SW480 (cell line): ENCODE results near the gene LRRC42.

ENCODE experiments used
- DNase-seq: peaks from one replicate; pipeline ENCODE4 v3.0.0-alpha.2; 2016; ENCODE audit warnings: low spot score

LRRC42 gene

GRCh38 chr1:54004481-54005049 lies 58.4 kb downstream of the LRRC42 start:
- DNase-seq, result no peak

DNA sequence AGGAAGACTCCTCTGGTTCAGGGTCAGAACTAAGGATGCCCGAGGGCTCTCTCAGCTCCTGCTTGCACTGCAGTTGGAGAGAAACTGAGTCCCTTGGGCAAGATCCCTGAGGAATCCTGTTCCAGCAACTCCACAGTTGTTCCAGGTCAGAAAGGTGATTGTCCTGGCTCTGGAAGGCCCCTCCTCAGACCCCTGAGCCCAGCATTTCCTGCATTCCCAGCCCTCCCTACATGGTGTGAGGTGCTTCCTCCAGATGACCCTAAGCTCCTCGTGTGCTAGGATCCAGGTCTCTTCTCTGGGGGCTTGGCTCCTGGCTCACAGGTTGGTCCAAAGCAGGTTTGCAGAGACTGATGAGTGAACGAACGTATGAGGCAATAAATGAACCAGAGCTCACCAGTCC lies 60.4 kb downstream of the LRRC42 start:
- DNase-seq, result no peak

DNA sequence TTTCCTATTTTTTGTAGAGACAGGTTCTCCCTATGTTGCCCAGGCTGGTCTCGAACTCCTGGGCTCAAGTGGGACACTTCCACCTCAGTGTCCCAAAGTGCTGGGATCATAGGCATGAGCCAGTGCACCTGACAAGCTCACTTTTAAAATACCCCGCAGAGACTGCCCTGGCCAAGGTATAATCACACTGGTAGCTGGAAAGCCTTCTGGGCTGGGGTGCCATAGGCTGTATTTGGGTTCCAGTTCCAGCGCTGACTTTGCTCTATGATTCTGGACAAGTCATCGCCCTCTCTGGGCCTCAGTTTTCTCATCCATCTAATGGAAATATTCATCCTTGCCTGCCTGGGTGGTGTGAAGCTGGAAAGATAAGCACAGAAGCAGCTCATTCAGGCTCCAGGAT lies 61.5 kb downstream of the LRRC42 start:
- DNase-seq, result no peak

DNA sequence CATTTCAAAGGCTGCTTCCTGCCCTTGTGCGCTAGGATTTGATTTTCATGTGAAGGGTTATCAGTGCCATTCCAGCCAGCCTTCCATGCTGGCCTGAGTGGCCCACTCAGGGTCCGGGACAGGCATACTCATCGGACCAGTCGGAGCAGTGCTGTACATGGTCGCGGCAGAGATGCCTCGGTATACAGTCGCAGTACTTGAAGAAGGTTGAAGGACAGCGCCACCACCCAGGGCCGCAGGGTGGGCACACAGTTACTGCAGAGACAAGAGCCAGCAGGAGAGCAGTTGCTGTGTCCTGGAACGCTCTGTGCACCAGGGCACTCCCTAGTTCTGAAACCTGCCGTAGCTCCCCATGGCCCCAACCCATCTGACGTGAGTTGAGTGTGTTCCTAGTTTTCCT lies 62.7 kb downstream of the LRRC42 start:
- no peak for DNase-seq

GRCh38 chr1:54009406-54009805 lies 63.3 kb downstream of the LRRC42 start:
- no peak for DNase-seq

DNA sequence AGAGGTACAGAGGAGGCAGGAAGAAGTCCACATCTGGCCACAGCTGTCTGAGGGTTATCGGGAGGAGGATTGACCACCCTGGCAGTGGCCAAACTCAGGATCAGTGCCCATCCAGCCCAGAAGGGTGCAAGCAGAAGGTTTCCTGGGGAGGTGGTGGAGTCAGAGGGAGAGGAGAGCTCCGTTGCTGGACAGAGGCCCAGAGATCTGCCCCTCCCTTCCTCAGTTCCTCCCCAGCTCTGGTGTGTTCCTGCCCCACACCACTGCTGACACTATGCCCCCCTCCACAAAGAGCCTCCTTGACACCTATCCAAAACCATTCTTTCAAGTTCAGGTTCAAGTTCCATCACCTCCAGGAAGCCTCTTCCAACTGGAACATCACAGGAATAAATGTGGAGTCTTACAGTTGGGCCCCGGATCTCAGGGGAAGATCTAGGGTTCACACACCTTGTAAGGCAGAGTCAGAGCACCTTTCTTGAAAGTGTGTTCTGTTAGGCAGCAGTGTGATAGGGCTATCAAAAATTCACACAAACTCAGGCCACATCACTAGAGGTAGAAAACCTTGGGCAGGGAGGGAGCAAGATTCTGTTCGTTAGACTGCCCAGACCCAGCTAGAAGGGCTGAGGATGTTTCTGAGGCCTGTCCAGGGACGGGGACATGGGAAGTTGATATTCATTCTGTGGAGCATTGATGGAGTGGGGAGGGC lies 64.4 kb downstream of the LRRC42 start:
- DNase-seq, result no peak

DNA sequence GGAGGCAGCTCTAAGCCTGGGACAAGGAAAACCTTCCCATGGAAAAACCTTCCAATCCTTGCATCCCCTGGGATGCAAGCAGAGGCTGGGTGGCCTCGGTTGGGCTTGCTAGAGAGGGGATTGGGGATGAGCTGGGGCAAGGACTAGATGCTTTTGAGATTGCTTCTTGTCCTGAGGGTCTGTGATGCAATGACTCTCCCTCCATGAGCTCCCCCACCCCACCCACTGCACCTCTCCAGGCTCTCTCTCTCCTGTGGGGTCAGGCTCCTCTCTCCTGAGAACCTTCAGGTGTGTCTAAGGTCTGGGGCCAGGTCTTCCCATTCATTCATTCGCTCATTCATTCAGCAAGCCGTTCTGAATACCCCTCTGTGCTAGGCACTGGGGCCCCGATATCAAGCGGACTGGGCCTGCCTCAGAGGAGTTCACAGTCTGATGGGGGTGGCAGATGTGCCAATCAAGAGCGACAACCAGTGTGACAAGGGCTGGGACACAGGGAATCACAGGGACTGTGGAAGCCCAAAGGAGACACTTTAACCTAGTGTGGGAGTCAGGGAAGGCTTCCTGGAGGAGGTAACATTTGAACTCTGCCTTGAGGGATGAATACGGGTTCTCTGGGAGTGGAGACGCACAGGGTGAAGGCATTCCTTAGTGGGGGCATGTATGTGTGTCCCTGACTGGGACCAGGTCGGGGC lies 65.3 kb downstream of the LRRC42 start:
- no peak for DNase-seq

GRCh38 chr1:54012008-54012325 lies 65.8 kb downstream of the LRRC42 start:
- no peak for DNase-seq

GRCh38 chr1:54012863-54013262 lies 66.7 kb downstream of the LRRC42 start:
- no peak for DNase-seq

DNA sequence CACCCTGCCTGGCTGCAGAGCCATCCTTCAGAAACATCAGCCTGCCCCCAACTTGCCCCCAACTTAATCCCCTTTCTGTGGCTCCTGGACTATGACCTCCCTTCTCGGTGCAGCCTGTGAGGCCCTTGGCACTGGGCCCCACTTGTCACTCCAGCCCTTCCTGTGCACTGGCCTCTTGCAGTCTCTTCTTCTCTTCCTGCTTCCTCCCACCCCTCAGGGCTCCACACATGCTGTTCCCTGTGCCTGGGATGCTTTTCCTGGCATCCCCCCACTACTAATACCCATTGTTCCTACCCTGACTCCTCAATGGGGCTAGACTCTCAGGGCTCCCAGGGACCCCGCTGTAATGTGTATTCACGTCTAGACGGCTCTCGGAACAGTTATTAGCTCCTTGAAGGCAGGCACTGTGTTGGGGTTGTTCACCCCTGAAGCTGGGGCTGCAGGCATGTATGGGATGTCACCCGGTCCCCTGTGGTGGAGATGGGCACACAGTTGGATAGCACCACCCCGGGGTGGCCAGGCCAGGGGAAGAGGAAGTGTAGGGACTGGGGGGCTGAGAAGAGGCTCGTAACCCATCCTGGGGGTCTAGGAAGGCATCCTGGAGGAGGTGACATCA lies 67.4 kb downstream of the LRRC42 start:
- no peak for DNase-seq

GRCh38 chr1:54014009-54014629 lies 68.0 kb downstream of the LRRC42 start:
- DNase-seq, result no peak

GRCh38 chr1:54016343-54017282 lies 70.5 kb downstream of the LRRC42 start:
- peak; percentile 91 for DNase-seq
